OCI-LY3 (cell line): Measurements from ENCODE around the gene RAB31.

Source experiments
- EZH2phosphoT487 ChIP-seq: fragments of 200-600 bp; shearing (Covaris generic); IDR thresholded peaks from 2 replicates; pipeline ENCODE4 v1.6.1; 2018; ENCODE audit warnings: antibody characterized with exemption, mixed run types, low read depth
- TF ChIP-seq, protein P1 (sequence below): fragments of 200-600, 300-600 bp; sonication (generic); IDR thresholded peaks from 2 replicates; pipeline ENCODE4 v1.5.1; 2014; ENCODE audit warnings: antibody characterized with exemption, low read length, low read depth

- TF ChIP-seq, protein P1, sequence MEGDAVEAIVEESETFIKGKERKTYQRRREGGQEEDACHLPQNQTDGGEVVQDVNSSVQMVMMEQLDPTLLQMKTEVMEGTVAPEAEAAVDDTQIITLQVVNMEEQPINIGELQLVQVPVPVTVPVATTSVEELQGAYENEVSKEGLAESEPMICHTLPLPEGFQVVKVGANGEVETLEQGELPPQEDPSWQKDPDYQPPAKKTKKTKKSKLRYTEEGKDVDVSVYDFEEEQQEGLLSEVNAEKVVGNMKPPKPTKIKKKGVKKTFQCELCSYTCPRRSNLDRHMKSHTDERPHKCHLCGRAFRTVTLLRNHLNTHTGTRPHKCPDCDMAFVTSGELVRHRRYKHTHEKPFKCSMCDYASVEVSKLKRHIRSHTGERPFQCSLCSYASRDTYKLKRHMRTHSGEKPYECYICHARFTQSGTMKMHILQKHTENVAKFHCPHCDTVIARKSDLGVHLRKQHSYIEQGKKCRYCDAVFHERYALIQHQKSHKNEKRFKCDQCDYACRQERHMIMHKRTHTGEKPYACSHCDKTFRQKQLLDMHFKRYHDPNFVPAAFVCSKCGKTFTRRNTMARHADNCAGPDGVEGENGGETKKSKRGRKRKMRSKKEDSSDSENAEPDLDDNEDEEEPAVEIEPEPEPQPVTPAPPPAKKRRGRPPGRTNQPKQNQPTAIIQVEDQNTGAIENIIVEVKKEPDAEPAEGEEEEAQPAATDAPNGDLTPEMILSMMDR = no peak
- TF ChIP-seq EZH2phosphoT487 = no peak
Measured at GRCh38 chr18:9858642-9859041, 150.5 kb downstream of the RAB31 start.
